Memory B cell (primary cell): ENCODE results near the gene CTH.
"Not testable (repeated sequence)": the region's sequence is repeated elsewhere in the genome, so short reads cannot be mapped to it uniquely, and the experiment has no call there.

ENCODE experiments used
- ATAC-seq: fragments of 150-1000 bp; cut with Tn5 transposase; 2 replicates; pipeline ENCODE4 v1.10.0; 2021; ENCODE audit warnings: low read depth, mild to moderate bottlenecking, moderate library complexity
- DNase-seq, 2 donors: peaks; one replicate each; pipeline ENCODE4 v3.0.0; 2022; ENCODE audit warnings: low spot score in 2 of 2
- H3K27ac Mint-ChIP-seq: one replicate; pipeline ENCODE4 v1.8.0; 2022; ENCODE audit warnings: mild to moderate bottlenecking, moderate library complexity, mixed read lengths
- H3K27me3 Mint-ChIP-seq: one replicate; pipeline ENCODE4 v1.8.0; 2022; ENCODE audit warnings: mixed read lengths
- H3K36me3 Mint-ChIP-seq: one replicate; pipeline ENCODE4 v1.8.0; 2022; ENCODE audit warnings: mild to moderate bottlenecking, mixed read lengths
- H3K4me1 Mint-ChIP-seq: one replicate; pipeline ENCODE4 v1.8.0; 2022; ENCODE audit warnings: mixed read lengths
- H3K4me3 Mint-ChIP-seq: one replicate; pipeline ENCODE4 v1.8.0; 2022; ENCODE audit warnings: mild to moderate bottlenecking, moderate library complexity, mixed read lengths
- H3K9me3 Mint-ChIP-seq: one replicate; pipeline ENCODE4 v1.8.0; 2022; ENCODE audit warnings: mixed read lengths

Gene CTH

DNA sequence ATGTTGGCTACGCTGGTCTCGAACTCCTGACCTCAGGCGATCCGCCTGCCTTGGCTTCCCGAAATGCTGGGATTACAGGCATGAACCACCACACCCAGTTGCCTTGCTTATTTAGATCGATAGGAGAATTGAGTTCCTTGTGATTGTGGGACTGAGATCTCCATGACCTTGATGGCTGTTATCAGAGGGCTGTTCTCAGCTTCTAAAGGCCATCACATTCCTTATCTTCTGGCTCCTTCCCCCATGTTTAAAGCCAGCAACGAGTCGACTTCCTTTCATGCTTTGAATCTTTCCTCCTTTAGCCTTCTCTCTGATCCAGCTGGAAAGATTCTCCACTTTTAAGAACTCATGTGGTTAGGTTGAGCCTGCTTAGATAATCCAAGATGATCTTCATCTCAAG is 38.0 kb downstream of the CTH start:
- H3K36me3 Mint-ChIP-seq: no peaks in the 10 kb centered on the region
- H3K27ac Mint-ChIP-seq: no peak overlapping the region
- H3K27me3 Mint-ChIP-seq: no peaks in the 10 kb centered on the region
- ATAC-seq (no peak), DNase-seq (no peak)
- no peak overlapping the region for H3K4me3 Mint-ChIP-seq
- peaks cover 2% of the 10 kb centered on the region for H3K4me1 Mint-ChIP-seq
- H3K9me3 Mint-ChIP-seq: no peaks in the 10 kb centered on the region

DNA sequence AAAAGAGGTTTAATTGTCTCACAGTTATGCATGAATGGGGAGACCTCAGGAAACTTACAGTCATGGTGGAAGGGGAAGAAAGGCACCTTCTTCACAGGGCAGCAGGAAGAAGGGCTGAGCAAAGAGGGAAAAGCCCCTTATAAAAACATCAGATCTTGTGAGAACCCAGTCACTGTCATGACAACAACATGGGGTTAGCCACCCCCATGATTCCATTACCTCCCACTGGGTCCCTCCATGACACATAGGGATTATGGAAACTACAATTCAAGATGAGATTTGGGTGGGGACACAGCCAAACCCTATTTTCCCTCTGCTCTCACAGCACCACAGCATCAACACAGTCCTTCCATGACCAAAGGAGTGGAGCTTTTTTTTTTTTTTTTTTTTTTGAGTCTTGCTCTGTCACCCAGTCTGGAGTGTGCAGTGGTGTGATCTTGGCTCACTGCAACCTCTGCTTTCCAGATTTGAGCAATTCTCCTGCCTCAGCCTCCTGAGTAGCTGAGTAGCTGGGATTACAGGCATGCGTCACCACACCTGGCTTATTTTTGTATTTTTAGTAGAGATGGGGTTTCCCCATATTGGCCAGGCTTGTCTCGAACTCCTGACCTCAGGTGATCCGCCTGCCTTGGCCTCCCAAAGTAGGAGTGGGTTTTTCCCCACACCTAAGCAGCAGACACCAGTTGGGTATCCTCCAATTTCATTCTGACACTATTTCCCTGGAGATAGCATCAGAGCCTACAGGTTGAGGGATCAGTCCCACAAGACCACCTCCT is 41.3 kb downstream of the CTH start:
- H3K4me3 Mint-ChIP-seq, DNase-seq, H3K4me1 Mint-ChIP-seq, ATAC-seq, H3K27ac Mint-ChIP-seq, H3K9me3 Mint-ChIP-seq, H3K36me3 Mint-ChIP-seq, H3K27me3 Mint-ChIP-seq: not testable (repeated sequence)

DNA sequence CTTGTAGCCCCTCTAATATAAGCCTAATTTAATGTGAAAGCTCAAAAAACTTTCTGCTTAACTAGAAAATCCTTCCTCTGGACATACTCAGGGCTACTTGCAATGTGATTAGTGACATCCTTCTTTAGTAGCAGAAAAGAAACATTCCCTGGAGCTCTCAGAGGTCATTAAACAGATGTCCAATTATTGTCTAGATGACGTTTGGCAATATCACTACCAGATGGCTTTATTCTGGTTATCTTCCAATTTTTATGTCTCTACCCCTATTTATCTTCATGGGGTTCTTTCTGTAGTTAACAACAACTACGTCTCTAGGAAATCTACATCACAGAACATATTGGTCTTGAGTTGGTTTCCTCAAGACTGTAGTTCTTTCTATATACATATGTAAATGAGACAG is 44.2 kb downstream of the CTH start:
- Mint-ChIP-seq H3K4me3 (no peak overlapping the region), H3K27ac (no peak overlapping the region), H3K9me3 (peaks cover 2% of the 10 kb centered on the region), H3K36me3 (no peaks in the 10 kb centered on the region), H3K27me3 (no peaks in the 10 kb centered on the region), H3K4me1 (peaks cover 2% of the 10 kb centered on the region)
- DNase-seq: no peak
- no peak for ATAC-seq

DNA sequence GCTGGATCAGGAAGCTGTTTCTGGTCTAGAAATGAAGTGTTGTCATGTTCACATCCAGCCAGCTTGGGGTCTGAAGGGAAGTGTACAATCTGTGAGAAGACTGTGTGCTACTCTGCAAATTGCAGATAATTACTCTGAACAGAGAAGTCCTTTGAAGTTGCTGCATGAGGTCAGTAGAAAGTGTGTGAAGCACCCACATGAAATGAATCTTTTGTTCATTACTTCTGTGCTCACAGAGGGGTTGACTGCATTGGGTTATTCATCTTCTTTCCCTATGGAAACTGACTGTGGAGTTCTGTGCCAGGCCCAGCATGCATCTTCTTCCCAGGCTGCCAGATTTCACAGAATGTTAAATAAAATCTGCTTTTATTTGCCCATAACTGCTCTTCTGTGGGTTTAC is 47.1 kb downstream of the CTH start:
- DNase-seq: no peak
- no peaks in the 10 kb centered on the region for H3K36me3 Mint-ChIP-seq
- H3K4me3 Mint-ChIP-seq: no peak overlapping the region
- no peak for ATAC-seq
- H3K4me1 Mint-ChIP-seq: peaks cover 3% of the 10 kb centered on the region
- H3K9me3 Mint-ChIP-seq: peaks cover 2% of the 10 kb centered on the region
- H3K27ac Mint-ChIP-seq: no peak overlapping the region
- H3K27me3 Mint-ChIP-seq: no peaks in the 10 kb centered on the region

DNA sequence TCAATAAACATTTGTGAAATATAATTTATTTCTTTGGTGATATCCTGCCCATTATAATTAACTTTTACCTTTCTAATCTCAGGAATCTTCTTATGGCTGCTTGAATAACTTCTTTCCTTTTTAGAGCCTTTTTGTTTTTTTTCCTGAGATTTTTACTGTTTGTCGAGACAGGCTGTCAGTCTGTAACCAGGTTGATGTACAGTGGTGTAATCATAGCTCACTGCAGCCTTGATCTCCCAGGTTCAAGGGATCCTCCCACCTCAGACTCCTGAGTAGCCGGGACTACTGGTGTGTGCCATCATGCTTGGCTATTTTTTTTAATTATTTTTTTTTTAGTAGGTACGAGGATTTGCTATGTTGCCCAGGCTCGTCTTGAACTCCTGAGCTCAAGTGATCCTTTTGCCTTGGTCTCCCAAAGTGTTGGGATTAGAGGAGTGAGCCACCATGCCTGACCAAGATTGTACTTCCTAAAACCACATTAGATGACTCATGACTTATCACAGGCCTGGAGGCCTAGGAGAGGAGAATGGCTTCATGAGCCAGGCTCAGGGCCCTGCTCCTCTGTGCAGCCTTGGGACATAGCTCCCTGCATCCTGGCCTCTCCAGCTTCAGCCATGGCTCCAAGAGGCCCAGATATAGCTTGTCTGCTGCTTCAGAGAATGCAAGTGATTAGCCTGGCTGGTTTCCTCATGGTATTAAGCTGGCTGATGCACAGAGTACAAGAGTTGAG is 48.6 kb downstream of the CTH start:
- peaks cover 3% of the 10 kb centered on the region for H3K4me1 Mint-ChIP-seq
- peaks cover 1% of the 10 kb centered on the region for H3K27me3 Mint-ChIP-seq
- ATAC-seq (no peak), DNase-seq (no peak)
- H3K4me3 Mint-ChIP-seq: no peak overlapping the region
- peaks cover 3% of the 10 kb centered on the region for H3K9me3 Mint-ChIP-seq
- H3K27ac Mint-ChIP-seq: no peak overlapping the region
- peaks cover 1% of the 10 kb centered on the region for H3K36me3 Mint-ChIP-seq

DNA sequence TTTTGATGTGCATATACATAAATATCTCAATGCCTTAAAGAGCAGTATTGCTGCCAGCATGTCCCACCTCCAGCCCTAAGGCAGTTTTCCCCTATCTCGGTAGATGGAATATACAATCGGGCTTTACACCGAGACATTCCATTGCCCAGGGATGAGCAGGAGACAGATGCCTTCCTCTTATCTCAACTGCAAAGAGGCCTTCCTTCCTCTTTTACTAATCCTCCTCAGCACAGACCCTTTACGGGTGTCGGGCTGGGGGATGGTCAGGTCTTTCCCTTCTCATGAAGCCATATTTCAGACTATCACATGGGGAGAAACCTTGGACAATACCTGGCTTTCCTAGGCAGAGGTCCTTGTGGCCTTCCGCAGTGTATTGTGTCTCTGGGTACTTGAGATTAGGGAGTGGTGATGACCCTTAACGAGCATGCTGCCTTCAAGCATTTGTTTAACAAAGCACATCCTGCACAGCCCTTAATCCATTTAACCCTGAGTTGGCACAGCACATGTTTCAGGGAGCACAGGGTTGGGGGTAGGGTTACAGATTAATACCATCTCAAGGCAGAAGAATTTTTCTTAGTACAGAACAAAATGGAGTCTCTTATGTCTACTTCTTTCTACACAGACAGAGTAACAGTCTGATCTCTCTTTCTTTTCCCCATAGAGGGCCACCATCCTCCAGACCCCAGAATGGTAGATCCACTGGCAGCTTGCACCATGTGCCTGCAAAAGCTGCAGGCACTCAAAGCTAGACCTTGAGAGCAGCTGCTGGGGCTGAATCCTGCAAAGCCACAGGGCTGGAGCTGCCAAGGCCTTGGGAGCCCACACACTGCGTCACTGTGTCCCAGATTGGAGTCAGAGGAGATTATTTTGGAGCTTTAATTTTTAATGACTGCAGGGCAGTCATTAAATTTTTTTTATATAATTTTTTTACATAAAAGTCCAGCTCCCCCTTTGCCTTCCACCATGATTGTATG is 50.0 kb downstream of the CTH start:
- ATAC-seq, H3K4me3 Mint-ChIP-seq, H3K27me3 Mint-ChIP-seq, H3K9me3 Mint-ChIP-seq, DNase-seq, H3K27ac Mint-ChIP-seq, H3K36me3 Mint-ChIP-seq, H3K4me1 Mint-ChIP-seq: not testable (repeated sequence)

DNA sequence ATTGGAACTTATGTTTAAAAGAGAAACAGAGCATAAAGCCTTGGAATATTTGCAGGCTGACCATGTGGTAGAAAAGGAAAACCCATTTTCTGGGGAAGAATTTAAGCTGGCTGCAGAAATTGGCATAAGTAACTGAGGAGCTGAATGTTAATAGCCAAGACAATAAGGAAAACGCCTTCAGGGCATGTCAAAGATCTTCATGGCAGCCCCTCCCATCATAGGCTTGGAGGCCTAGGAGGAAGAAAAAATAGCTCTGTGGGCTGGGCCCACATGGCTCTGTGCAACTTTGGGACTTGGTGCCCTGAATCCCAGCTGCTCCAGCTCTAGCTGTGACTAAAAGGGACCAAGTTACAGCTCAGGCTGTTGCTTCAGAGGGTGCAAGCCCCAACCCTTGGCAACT is 51.5 kb downstream of the CTH start:
- Mint-ChIP-seq H3K4me3 (no peak overlapping the region), H3K9me3 (peaks cover 1% of the 10 kb centered on the region), H3K4me1 (peaks cover 3% of the 10 kb centered on the region), H3K27me3 (peaks cover 3% of the 10 kb centered on the region), H3K27ac (no peak overlapping the region), H3K36me3 (peaks cover 1% of the 10 kb centered on the region)
- ATAC-seq: no peak
- DNase-seq: no peak

DNA sequence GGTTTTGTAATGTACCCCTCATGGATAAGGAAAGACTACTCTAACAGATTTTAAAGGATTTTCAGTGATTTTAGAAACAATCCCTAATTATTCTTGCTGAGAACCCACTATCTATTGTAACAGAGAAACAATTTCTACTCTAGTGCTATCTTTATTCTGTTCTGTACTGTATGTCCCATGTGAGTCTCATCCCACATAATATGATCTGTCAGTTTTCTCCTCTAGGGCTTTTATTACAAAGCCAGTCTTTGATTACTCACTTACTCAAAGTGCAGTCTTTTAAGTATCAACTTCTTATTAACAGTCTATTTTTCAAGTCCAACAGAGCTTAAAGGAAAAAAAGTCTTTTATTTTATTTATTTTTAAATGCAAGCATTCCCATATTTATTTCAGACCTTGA is 54.8 kb downstream of the CTH start:
- Mint-ChIP-seq H3K4me1 (peaks cover under 1% of the 10 kb centered on the region), H3K36me3 (peaks cover 1% of the 10 kb centered on the region), H3K27me3 (peaks cover 14% of the 10 kb centered on the region), H3K4me3 (no peak overlapping the region), H3K27ac (no peak overlapping the region), H3K9me3 (peaks cover 1% of the 10 kb centered on the region)
- DNase-seq (no peak), ATAC-seq (no peak)

DNA sequence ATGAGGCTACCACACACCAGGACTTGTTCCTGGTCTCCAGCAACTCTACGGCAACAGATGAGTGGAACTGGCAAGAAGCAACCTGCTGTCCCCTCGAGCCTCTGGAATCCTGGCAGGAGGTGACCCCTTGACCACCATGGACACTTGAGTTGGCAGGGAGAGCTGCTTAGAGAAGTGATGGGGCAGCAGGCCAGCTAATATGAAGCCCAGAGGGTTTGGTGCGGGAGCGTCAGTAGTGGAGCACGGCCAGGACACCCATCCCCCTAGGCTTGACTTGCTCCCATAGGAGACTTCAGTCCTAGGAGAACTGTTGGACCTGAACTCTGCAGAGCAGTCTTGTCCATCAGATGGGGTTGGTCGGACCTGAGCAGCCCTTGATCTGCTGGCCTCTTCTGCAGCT is 56.5 kb downstream of the CTH start:
- no peaks in the 10 kb centered on the region for H3K4me1 Mint-ChIP-seq

DNA sequence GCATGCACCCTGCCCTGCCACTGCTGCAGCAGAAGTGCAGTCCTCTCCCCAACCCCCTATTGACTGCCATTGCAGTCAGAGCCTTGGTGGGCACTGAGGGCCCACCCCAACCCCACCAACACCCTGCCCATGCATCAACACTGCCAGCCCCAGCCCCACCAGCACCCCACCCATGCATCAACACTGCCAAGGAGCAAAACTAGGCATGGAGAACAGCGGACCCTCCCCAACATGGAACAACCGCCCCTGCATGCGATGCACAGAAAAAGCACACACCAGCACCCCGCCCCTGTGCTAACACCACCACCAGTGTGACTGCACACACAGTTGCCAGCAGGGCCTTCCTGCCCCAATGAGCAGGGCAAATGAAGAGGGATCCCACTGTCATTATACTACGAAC is 57.1 kb downstream of the CTH start:
- H3K4me1 Mint-ChIP-seq: no peaks in the 10 kb centered on the region
- peaks cover 1% of the 10 kb centered on the region for H3K36me3 Mint-ChIP-seq
- ATAC-seq: no peak
- no peak overlapping the region for H3K4me3 Mint-ChIP-seq
- no peak for DNase-seq
- peaks cover 14% of the 10 kb centered on the region for H3K27me3 Mint-ChIP-seq
- no peak overlapping the region for H3K27ac Mint-ChIP-seq
- peaks cover 1% of the 10 kb centered on the region for H3K9me3 Mint-ChIP-seq

More for the DNA sequence above, 56.5 kb downstream of the CTH start:
- peaks cover 1% of the 10 kb centered on the region for H3K9me3 Mint-ChIP-seq
- DNase-seq (no peak), ATAC-seq (no peak)
- no peak overlapping the region for H3K4me3 Mint-ChIP-seq
- peaks cover 14% of the 10 kb centered on the region for H3K27me3 Mint-ChIP-seq
- peaks cover 1% of the 10 kb centered on the region for H3K36me3 Mint-ChIP-seq
- H3K27ac Mint-ChIP-seq: no peak overlapping the region

DNA sequence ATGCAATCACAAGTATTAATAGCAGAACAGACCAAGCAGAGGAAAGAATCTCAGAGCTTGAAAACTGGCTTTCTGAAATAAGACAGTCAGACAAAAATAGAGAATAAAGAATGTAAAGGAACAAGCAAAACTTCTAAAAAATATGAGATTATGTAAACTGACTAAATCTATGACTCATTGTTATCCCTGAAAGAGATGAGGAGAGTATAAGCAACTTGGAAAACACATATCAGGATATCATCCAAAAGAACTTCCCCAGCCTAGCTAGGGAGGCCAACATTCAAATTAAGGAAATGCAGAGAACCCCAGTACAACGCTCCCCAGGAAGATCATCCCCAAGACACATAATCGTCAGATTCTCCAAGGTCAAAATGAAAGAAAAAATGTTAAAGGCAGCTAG is 58.1 kb downstream of the CTH start:
- not testable (repeated sequence) for H3K36me3 Mint-ChIP-seq, H3K27ac Mint-ChIP-seq, DNase-seq, H3K4me3 Mint-ChIP-seq, ATAC-seq, H3K4me1 Mint-ChIP-seq, H3K9me3 Mint-ChIP-seq
- peaks cover 13% of the 10 kb centered on the region for H3K27me3 Mint-ChIP-seq

DNA sequence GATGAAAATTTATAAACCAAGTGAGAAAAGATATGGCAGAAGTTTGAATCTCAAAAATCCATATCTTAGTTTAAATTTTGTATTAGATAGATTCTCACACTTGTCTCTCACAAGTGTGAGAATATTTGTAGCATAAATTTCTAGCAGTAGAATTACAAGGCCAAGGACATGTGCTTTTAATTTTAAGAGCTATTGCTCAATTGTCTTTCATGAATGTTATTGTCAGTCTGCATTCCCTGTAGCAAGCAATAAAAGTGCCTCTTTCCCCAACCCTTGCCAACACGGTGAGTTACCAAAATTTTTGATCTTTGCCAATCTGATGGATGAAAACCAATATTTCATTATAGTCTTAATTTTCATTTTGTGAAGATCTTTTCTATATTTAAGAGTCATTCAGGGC is 64.0 kb downstream of the CTH start:
- no peaks in the 10 kb centered on the region for H3K36me3 Mint-ChIP-seq
- DNase-seq (no peak), ATAC-seq (no peak)
- H3K27ac Mint-ChIP-seq: no peak overlapping the region
- H3K27me3 Mint-ChIP-seq: peaks cover 3% of the 10 kb centered on the region
- no peaks in the 10 kb centered on the region for H3K9me3 Mint-ChIP-seq
- no peaks in the 10 kb centered on the region for H3K4me1 Mint-ChIP-seq
- H3K4me3 Mint-ChIP-seq: no peak overlapping the region

DNA sequence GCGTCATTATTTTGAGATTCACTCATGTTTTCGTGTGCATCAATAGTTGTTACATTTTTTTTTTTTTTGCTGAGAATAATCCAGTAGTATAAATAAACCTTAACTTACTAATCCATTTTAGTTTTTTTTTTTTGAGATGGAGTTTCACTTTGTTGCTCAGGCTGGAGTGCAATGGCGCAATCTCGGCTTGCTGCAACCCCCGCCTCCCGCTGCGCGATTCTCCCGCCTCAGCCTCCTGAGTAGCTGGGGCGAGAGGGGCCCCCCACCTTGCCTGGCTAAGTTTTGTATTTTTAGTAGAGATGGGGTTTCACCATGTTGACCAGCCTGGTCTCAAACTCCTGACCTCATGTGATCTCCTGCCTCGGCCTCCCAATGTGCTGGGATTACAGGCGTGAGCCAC is 66.0 kb downstream of the CTH start:
- ATAC-seq: no peak
- H3K27ac Mint-ChIP-seq: no peak overlapping the region

DNA sequence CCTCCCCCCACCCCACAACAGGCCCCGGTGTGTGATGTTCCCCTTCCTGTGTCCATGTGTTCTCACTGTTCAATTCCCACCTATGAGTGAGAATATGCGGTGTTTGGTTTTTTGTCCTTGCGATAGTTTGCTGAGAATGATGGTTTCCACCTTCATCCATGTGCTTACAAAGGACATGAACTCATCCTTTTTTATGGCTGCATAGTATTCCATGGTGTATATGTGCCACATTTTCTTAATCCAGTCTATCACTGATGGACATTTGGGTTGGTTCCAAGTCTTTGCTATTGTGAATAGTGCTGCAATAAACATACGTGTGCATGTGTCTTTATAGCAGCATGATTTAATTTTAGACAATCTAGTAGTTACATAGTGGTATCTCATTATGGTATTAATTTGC is 66.8 kb downstream of the CTH start:
- not testable (repeated sequence) for ATAC-seq, H3K36me3 Mint-ChIP-seq, H3K27ac Mint-ChIP-seq, H3K4me3 Mint-ChIP-seq, H3K9me3 Mint-ChIP-seq, H3K4me1 Mint-ChIP-seq, DNase-seq, H3K27me3 Mint-ChIP-seq

More for the DNA sequence above, 66.0 kb downstream of the CTH start:
- Mint-ChIP-seq H3K27me3 (no peaks in the 10 kb centered on the region), H3K4me3 (no peak overlapping the region), H3K36me3 (no peaks in the 10 kb centered on the region), H3K9me3 (no peaks in the 10 kb centered on the region), H3K4me1 (no peaks in the 10 kb centered on the region)
- DNase-seq: no peak
